GM12892 (cell line): ENCODE results near the gene WNT1.

Source experiments
- POLR2A ChIP-seq: IDR thresholded peaks from 2 replicates; pipeline ENCODE4 v1.6.1; 2011; ENCODE audit warnings: low read depth, low read length, control low read depth
- POLR2AphosphoS5 ChIP-seq: IDR thresholded peaks from 2 replicates; pipeline ENCODE4 v1.6.1; 2011; ENCODE audit warnings: low read depth, low read length, control low read depth
- TAF1 ChIP-seq: IDR thresholded peaks from 2 replicates; pipeline ENCODE4 v1.6.1; 2011; ENCODE audit warnings: low read depth, mild to moderate bottlenecking, control low read depth, low read length, borderline replicate concordance

DNA sequence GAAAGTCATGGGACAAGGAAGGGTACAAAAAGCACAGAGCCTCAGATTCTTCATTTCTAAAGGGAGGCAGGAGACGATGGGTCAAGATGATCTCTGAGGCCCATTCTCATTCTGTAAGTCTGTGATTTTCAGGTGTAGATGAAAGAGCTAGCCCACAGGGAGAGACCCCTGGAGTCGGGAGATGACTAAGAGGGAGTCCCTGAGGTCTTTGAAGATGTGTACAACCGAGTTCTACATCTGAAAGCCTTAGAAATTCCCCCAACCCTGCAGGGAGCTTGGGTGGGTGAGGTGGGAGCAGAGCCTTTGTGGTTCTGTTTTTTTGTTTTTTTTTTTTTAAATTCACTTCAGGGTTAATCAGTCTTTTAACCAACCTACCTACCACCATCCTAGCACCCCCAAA is 9.7 kb upstream of the WNT1 start:
- TF ChIP-seq POLR2A, result no peak
- TF ChIP-seq TAF1, result no peak
- no peak for TF ChIP-seq POLR2AphosphoS5
